Nephron progenitor cell (in vitro differentiated cells): ENCODE measurements around the gene SEC11C.

Experiments
- DNase-seq: peaks from one replicate; pipeline ENCODE4 v3.0.0; 2021
- H3K27ac Mint-ChIP-seq: 2 replicates; pipeline ENCODE4 v1.8.0; 2021; ENCODE audit warnings: mild to moderate bottlenecking, moderate library complexity, mixed read lengths
- H3K27me3 Mint-ChIP-seq: 2 replicates; pipeline ENCODE4 v1.8.0; 2021; ENCODE audit warnings: mild to moderate bottlenecking, low read depth, mixed read lengths; ENCODE audit not compliant: poor library complexity
- H3K36me3 Mint-ChIP-seq: 2 replicates; pipeline ENCODE4 v1.8.0; 2021; ENCODE audit warnings: low read depth, mixed read lengths
- H3K4me1 Mint-ChIP-seq: 2 replicates; pipeline ENCODE4 v1.8.0; 2021; ENCODE audit warnings: mixed read lengths
- H3K4me3 Mint-ChIP-seq: 2 replicates; pipeline ENCODE4 v1.8.0; 2021; ENCODE audit warnings: mild to moderate bottlenecking, moderate library complexity, mixed read lengths
- H3K9me3 Mint-ChIP-seq: 2 replicates; pipeline ENCODE4 v1.8.0; 2021; ENCODE audit warnings: mild to moderate bottlenecking, moderate library complexity, mixed read lengths
- TF ChIP-seq, protein P1 (sequence below): fragments of 200-600 bp; sonication (generic); IDR thresholded peaks from 2 replicates; pipeline ENCODE4 v1.5.0; 2021; ENCODE audit warnings: antibody characterized with exemption

Gene SEC11C

DNA sequence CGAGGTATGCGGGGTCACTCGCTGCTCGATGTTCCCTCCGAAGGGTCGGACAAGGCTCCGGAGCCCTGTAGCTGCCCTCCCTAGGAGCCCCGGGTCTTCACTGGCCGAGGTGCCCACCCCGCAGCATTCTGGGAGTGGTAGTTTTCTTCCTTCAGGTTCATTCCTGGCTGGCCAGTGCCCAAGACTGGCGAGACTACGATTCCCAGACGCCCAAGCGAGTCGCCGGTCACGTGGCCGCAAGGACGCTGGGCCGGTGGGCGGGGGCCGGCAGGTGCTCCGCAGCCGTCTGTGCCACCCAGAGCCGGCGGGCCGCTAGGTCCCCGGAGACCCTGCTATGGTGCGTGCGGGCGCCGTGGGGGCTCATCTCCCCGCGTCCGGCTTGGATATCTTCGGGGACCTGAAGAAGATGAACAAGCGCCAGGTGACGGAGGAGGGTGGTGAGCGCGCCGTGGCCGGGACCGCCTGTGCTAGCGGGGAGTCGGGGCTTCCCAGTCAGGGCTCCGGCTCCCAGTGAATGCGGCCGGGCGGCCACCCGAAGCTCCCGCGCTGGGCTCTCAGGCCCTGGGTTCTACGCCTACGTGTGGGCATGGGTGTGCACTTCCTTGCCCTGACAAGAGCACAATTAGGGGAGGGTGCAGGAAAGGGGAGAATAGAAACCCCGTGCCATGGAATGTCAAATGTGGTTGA lies at the start of gene SEC11C:
Gene SEC11C, plus strand, starts transcription at position 270 of the 687 bp plus-strand sequence. Its CDS starts 65 bp downstream, at position 335.
- Mint-ChIP-seq H3K4me3 (peak within 1 kb of the TSS; percentile 92), H3K36me3 (no peaks in the 10 kb centered on the region), H3K27me3 (peaks cover 67% of the 10 kb centered on the region), H3K9me3 (no peaks in the 10 kb centered on the region), H3K27ac (peak within 1 kb of the TSS; percentile 100), H3K4me1 (peaks cover 19% of the 10 kb centered on the region)
- DNase-seq, result peak; percentile 93
- TF ChIP-seq, protein P1, sequence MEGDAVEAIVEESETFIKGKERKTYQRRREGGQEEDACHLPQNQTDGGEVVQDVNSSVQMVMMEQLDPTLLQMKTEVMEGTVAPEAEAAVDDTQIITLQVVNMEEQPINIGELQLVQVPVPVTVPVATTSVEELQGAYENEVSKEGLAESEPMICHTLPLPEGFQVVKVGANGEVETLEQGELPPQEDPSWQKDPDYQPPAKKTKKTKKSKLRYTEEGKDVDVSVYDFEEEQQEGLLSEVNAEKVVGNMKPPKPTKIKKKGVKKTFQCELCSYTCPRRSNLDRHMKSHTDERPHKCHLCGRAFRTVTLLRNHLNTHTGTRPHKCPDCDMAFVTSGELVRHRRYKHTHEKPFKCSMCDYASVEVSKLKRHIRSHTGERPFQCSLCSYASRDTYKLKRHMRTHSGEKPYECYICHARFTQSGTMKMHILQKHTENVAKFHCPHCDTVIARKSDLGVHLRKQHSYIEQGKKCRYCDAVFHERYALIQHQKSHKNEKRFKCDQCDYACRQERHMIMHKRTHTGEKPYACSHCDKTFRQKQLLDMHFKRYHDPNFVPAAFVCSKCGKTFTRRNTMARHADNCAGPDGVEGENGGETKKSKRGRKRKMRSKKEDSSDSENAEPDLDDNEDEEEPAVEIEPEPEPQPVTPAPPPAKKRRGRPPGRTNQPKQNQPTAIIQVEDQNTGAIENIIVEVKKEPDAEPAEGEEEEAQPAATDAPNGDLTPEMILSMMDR, result no peak

DNA sequence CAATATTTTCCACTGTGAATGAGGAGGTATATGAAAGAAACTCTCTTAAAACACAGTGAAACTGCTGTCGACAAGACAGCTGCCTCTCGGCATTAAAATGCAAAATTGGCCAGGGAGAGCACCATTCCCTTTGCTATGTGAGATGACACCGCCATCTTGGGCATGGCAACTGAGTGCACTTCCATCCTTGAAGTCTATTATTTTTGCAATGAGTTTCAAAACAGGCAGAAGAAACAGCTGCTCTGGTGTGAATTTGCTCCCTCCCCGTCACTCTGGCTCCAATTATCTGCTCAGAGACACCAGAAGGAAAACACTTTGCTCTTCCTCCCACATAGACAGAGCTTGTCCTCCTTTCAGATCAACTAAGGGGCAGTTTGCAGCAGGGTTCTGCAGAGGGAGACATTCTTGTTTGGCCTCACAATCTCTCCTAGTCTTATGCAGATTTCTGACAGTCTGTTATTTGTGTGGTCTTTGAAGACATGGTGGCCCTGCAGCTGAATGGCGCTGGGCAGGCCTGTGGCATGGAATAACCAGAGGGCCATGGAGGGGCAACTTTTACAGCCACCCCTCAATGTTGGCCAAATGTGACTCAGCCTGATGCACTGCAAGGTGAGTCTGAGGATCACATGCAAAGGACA lies 48.6 kb upstream of the SEC11C start:
- Mint-ChIP-seq H3K9me3 (peaks cover 3% of the 10 kb centered on the region), H3K27me3 (peaks cover 23% of the 10 kb centered on the region), H3K4me3 (no peak overlapping the region), H3K27ac (peak overlapping the region; percentile 8), H3K36me3 (no peaks in the 10 kb centered on the region), H3K4me1 (peaks cover 17% of the 10 kb centered on the region)
- TF ChIP-seq, protein P1, result no peak
- DNase-seq, result no peak

DNA sequence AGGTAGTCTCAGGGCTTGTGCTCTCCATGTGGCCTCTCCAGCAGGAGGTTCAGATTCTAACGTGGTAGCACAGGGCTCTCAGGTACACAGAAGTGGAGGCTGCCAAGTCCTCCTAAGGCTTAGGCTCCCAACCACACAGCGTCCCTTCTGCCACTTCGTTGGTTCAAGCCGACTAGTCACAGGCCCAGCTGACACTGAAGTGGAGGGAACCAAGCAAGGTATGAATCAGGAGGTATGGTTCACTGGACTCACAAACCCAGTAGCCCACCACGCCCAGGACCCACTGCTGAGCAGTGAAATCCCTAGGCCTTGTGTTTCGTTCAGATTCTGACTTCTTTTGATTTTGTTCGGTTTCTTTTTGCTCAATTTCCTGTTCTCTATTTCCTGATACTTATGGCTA lies 46.0 kb upstream of the SEC11C start:
- no peak for DNase-seq
- peaks cover 8% of the 10 kb centered on the region for H3K27me3 Mint-ChIP-seq
- H3K9me3 Mint-ChIP-seq, result peaks cover 3% of the 10 kb centered on the region
- H3K27ac Mint-ChIP-seq, result no peak overlapping the region
- no peaks in the 10 kb centered on the region for H3K36me3 Mint-ChIP-seq
- peaks cover 26% of the 10 kb centered on the region for H3K4me1 Mint-ChIP-seq
- TF ChIP-seq, protein P1, result no peak
- H3K4me3 Mint-ChIP-seq, result no peak overlapping the region

DNA sequence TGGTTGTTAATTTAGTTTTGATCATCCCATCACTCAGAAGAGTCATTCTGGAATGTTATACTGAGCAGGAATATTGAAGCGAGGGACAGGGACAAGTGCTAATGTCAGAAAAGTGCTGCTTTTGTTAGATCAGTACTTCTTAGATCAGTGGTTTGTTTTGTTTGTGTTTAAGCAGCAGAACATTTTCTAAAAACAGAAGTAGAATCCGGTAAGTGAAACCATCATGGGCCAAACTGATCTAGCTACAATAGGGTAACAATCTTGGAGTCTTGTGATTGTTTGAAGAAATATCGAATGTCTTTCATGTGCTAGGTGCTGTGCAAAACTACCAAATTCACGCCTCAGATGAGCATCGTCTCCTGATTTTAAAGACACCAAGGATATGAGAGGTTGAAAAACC lies 45.1 kb upstream of the SEC11C start:
- Mint-ChIP-seq H3K36me3 (no peaks in the 10 kb centered on the region), H3K4me3 (no peak overlapping the region), H3K9me3 (peaks cover 3% of the 10 kb centered on the region), H3K27ac (no peak overlapping the region), H3K27me3 (peaks cover 9% of the 10 kb centered on the region), H3K4me1 (peaks cover 26% of the 10 kb centered on the region)
- TF ChIP-seq, protein P1, result no peak
- DNase-seq, result no peak

DNA sequence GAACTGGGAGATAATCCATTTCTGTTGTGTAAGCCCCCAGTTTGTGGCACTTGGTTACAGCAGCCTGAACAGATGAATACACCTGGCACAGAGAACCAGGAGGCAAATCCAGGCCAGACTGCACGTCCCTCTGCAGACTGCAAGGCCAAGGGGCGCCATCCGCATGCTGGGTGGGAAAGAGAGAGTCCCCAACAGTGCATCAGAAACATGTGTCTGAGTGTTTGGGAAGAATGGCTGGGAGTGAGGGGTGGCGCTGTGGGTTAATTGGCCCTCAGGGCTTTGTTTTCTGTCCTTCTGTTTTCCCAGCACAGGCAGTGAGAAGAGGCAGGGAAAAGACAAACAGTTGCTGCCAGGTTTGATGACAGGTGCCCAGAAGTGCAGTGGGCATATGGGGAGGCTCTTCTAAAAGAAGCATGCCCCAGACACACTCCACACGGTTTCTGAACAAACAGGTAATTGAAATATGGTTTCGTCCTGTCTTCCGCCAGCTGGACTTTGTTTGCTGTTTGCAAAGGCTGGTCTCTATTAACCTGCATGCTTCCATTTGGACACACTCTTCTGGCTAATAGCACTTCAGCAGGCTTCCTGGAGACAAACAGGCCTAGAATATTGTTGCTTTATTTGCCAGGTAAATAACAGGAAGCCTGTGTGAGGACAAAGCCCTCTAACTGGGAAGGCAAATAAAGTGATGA lies 43.4 kb upstream of the SEC11C start:
- TF ChIP-seq, protein P1, result no peak
- Mint-ChIP-seq H3K4me3 (no peak overlapping the region), H3K9me3 (peaks cover 3% of the 10 kb centered on the region), H3K36me3 (no peaks in the 10 kb centered on the region), H3K4me1 (peaks cover 22% of the 10 kb centered on the region), H3K27ac (peak overlapping the region; percentile 12), H3K27me3 (peaks cover 14% of the 10 kb centered on the region)
- peak; percentile 8 for DNase-seq
